ENCODE data around the gene MACIR. TPM values are rescaled to one million over a fixed set of nuclear protein-coding genes. Genes with fewer than 3 reads are reported as not detected.

MACIR gene
- total RNA-seq, 1 donor from 2014 or later = 16.9 TPM

GRCh38 chr5:103263054-103263453, 4.5 kb downstream of the MACIR start:
- Mint-ChIP-seq H3K4me1 (ENCODE audit: low read depth) (peaks cover 42% of the 10 kb centered on the region), H3K9me3 (ENCODE audit: low read depth) (no peaks in the 10 kb centered on the region), H3K27me3 (ENCODE audit: low read depth) (no peaks in the 10 kb centered on the region), H3K27ac (ENCODE audit: unreplicated experiment) (no peak overlapping the region), H3K4me3 (ENCODE audit: unreplicated experiment) (no peak overlapping the region), H3K36me3 (ENCODE audit: low read depth) (peaks cover 7% of the 10 kb centered on the region)
- no peak for TF ChIP-seq CTCF (IDR thresholded peaks at IDR 0.05)
- no peak for DNase-seq (ENCODE audit: low spot score)

GRCh38 chr5:103264508-103264907, 5.9 kb downstream of the MACIR start:
- peaks cover 43% of the 10 kb centered on the region for H3K4me1 Mint-ChIP-seq (ENCODE audit: low read depth)
- H3K9me3 Mint-ChIP-seq (ENCODE audit: low read depth) = no peaks in the 10 kb centered on the region
- H3K27me3 Mint-ChIP-seq (ENCODE audit: low read depth) = no peaks in the 10 kb centered on the region
- DNase-seq (ENCODE audit: low spot score) = no peak
- no peak overlapping the region for H3K27ac Mint-ChIP-seq (ENCODE audit: unreplicated experiment)
- no peak overlapping the region for H3K4me3 Mint-ChIP-seq (ENCODE audit: unreplicated experiment)
- TF ChIP-seq CTCF (IDR thresholded peaks at IDR 0.05) = no peak
- peaks cover 7% of the 10 kb centered on the region for H3K36me3 Mint-ChIP-seq (ENCODE audit: low read depth)

GRCh38 chr5:103270581-103270980, 12.0 kb downstream of the MACIR start:
- no peak for DNase-seq (ENCODE audit: low spot score)
- peaks cover 43% of the 10 kb centered on the region for H3K4me1 Mint-ChIP-seq (ENCODE audit: low read depth)
- H3K4me3 Mint-ChIP-seq (ENCODE audit: unreplicated experiment) = no peak overlapping the region
- peak overlapping the region; percentile 49 for H3K27ac Mint-ChIP-seq (ENCODE audit: unreplicated experiment)
- H3K27me3 Mint-ChIP-seq (ENCODE audit: low read depth) = no peaks in the 10 kb centered on the region
- TF ChIP-seq CTCF (IDR thresholded peaks at IDR 0.05) = no peak
- no peaks in the 10 kb centered on the region for H3K9me3 Mint-ChIP-seq (ENCODE audit: low read depth)
- H3K36me3 Mint-ChIP-seq (ENCODE audit: low read depth) = peaks cover 7% of the 10 kb centered on the region

GRCh38 chr5:103271570-103272289, 13.2 kb downstream of the MACIR start:
- H3K27ac Mint-ChIP-seq (ENCODE audit: unreplicated experiment) = peak overlapping the region; percentile 60
- H3K4me3 Mint-ChIP-seq (ENCODE audit: unreplicated experiment) = no peak overlapping the region

GRCh38 chr5:103272377-103272776, 13.8 kb downstream of the MACIR start:
- peaks cover 43% of the 10 kb centered on the region for H3K4me1 Mint-ChIP-seq (ENCODE audit: low read depth)
- H3K27me3 Mint-ChIP-seq (ENCODE audit: low read depth) = no peaks in the 10 kb centered on the region
- H3K9me3 Mint-ChIP-seq (ENCODE audit: low read depth) = no peaks in the 10 kb centered on the region
- H3K36me3 Mint-ChIP-seq (ENCODE audit: low read depth) = peaks cover 11% of the 10 kb centered on the region
- no peak for DNase-seq (ENCODE audit: low spot score)
- H3K27ac Mint-ChIP-seq (ENCODE audit: unreplicated experiment) = peak overlapping the region; percentile 60
- TF ChIP-seq CTCF (IDR thresholded peaks at IDR 0.05) = no peak
- H3K4me3 Mint-ChIP-seq (ENCODE audit: unreplicated experiment) = no peak overlapping the region

More at GRCh38 chr5:103271570-103272289, 13.2 kb downstream of the MACIR start:
- DNase-seq (ENCODE audit: low spot score) = no peak
- H3K9me3 Mint-ChIP-seq (ENCODE audit: low read depth) = no peaks in the 10 kb centered on the region
- no peak for TF ChIP-seq CTCF (IDR thresholded peaks at IDR 0.05)
- H3K36me3 Mint-ChIP-seq (ENCODE audit: low read depth) = peaks cover 11% of the 10 kb centered on the region
- peaks cover 43% of the 10 kb centered on the region for H3K4me1 Mint-ChIP-seq (ENCODE audit: low read depth)
- H3K27me3 Mint-ChIP-seq (ENCODE audit: low read depth) = no peaks in the 10 kb centered on the region

Measured in chondrocyte (in vitro differentiated cells).